GM19193 (cell line): Measurements from ENCODE around the gene CPD.

Experiments used
- POLR2A ChIP-seq: IDR thresholded peaks from 4 replicates; pipeline ENCODE4 v1.6.1; 2011; ENCODE audit not compliant: insufficient read depth, insufficient read length; ENCODE audit errors: extremely low read depth

The CPD gene

GRCh38 chr17:30493780-30494179 is 115.1 kb downstream of the CPD start:
- TF ChIP-seq POLR2A: no peak

- TF ChIP-seq POLR2A: no peak
Measured at GRCh38 chr17:30495586-30495985, 116.9 kb downstream of the CPD start.

- TF ChIP-seq POLR2A: no peak
Measured at GRCh38 chr17:30503558-30503957, 124.8 kb downstream of the CPD start.

GRCh38 chr17:30505868-30506417 is 127.2 kb downstream of the CPD start:
- no peak for TF ChIP-seq POLR2A

GRCh38 chr17:30506481-30506880 is 127.8 kb downstream of the CPD start:
- TF ChIP-seq POLR2A: no peak

- no peak for TF ChIP-seq POLR2A
Measured at GRCh38 chr17:30513346-30513745, 134.6 kb downstream of the CPD start.

- no peak for TF ChIP-seq POLR2A
Measured at GRCh38 chr17:30514895-30515596, 136.3 kb downstream of the CPD start.

GRCh38 chr17:30517786-30518185 is 139.1 kb downstream of the CPD start:
- TF ChIP-seq POLR2A: no peak

- no peak for TF ChIP-seq POLR2A
Measured at GRCh38 chr17:30519166-30519565, 140.4 kb downstream of the CPD start.
